HepG2 (cell line): ENCODE measurements around the gene EXOC7. TPM values are rescaled to one million over a fixed set of nuclear protein-coding genes. Genes with fewer than 3 reads are reported as not detected.

Experiments used
- ATRX ChIP-seq: sonication (generic); formaldehyde crosslinking; IDR thresholded peaks from 2 replicates; pipeline ENCODE4 v1.4.0; 2020; ENCODE audit warnings: missing genetic modification reagents, borderline replicate concordance
- CBX5 ChIP-seq: sonication (generic); formaldehyde crosslinking; IDR thresholded peaks from 2 replicates; pipeline ENCODE4 v1.4.0; 2020; ENCODE audit warnings: missing genetic modification reagents, borderline replicate concordance
- CSRNP1 ChIP-seq: sonication (generic); formaldehyde crosslinking; IDR thresholded peaks from 2 replicates; pipeline ENCODE4 v1.8.1; 2023; ENCODE audit warnings: mild to moderate bottlenecking, missing genetic modification reagents
- FOXP1 ChIP-seq, 2 experiments: fragments of 450-650 bp in 1 of 2; IDR thresholded peaks; 2 replicates each; pipeline ENCODE4 v1.6.1; 2017 to 2018; ENCODE audit warnings: antibody characterized with exemption in 1 of 2
- HHEX ChIP-seq: IDR thresholded peaks from 2 replicates; pipeline ENCODE4 v1.6.1; 2016; ENCODE audit warnings: control low read depth
- JUNB ChIP-seq: sonication (generic); formaldehyde crosslinking; IDR thresholded peaks from 2 replicates; pipeline ENCODE4 v1.8.0; 2022; ENCODE audit warnings: missing genetic modification reagents, mild to moderate bottlenecking, borderline replicate concordance
- ONECUT2 ChIP-seq: sonication (generic); formaldehyde crosslinking; IDR thresholded peaks from 2 replicates; pipeline ENCODE4 v1.4.0; 2020; ENCODE audit warnings: missing genetic modification reagents
- RAD51 ChIP-seq: fragments of 450-650 bp; IDR thresholded peaks from 2 replicates; pipeline ENCODE4 v1.6.1; 2016; ENCODE audit warnings: borderline replicate concordance
- RNF219 ChIP-seq: sonication (generic); formaldehyde crosslinking; IDR thresholded peaks from 2 replicates; pipeline ENCODE4 v1.5.0; 2020; ENCODE audit warnings: mild to moderate bottlenecking, missing genetic modification reagents
- TOPORS ChIP-seq: sonication (generic); formaldehyde crosslinking; IDR thresholded peaks from 2 replicates; pipeline ENCODE4 v1.8.0; 2023; ENCODE audit warnings: mild to moderate bottlenecking, missing genetic modification reagents
- ZBTB42 ChIP-seq: sonication (generic); formaldehyde crosslinking; IDR thresholded peaks from 2 replicates; pipeline ENCODE4 v1.5.0; 2020; ENCODE audit warnings: mild to moderate bottlenecking, missing genetic modification reagents
- ZFP36 ChIP-seq: fragments of 150-350 bp; IDR thresholded peaks from 2 replicates; pipeline ENCODE4 v1.6.1; 2018; ENCODE audit warnings: borderline replicate concordance, low read length, low read depth; ENCODE audit not compliant: partially characterized antibody
- ZFP36L2 ChIP-seq: sonication (generic); formaldehyde crosslinking; IDR thresholded peaks from 2 replicates; pipeline ENCODE4 v1.4.0; 2020; ENCODE audit warnings: missing genetic modification reagents
- ZGPAT ChIP-seq: IDR thresholded peaks from 2 replicates; pipeline ENCODE4 v1.6.1; 2016; ENCODE audit warnings: mild to moderate bottlenecking
- ZHX1 ChIP-seq: sonication (generic); formaldehyde crosslinking; IDR thresholded peaks from 2 replicates; pipeline ENCODE4 v1.8.1; 2022; ENCODE audit warnings: low read depth, mild to moderate bottlenecking, missing genetic modification reagents
- ZMYM4 ChIP-seq: sonication (generic); formaldehyde crosslinking; IDR thresholded peaks from 2 replicates; pipeline ENCODE4 v1.8.1; 2023; ENCODE audit warnings: mild to moderate bottlenecking, missing genetic modification reagents
- ZNF556 ChIP-seq: sonication (generic); formaldehyde crosslinking; IDR thresholded peaks from 2 replicates; pipeline ENCODE4 v1.4.0; 2020; ENCODE audit warnings: mild to moderate bottlenecking, missing genetic modification reagents, borderline replicate concordance
- ZNF607 ChIP-seq: sonication (generic); formaldehyde crosslinking; IDR thresholded peaks from 2 replicates; pipeline ENCODE4 v1.5.1; 2020; ENCODE audit warnings: missing genetic modification reagents, mild to moderate bottlenecking, borderline replicate concordance
- polyA plus RNA-seq, 8 experiments: library from polyadenylated mRNA; depleted of rRNA in 3 of 8; stranded (reverse) in 7 of 8; unstranded in 1 of 8; fragments of >200 nt; fragmentation: Illumina TruSeq in 4 of 8; extraction: Trizol in 4 of 8; gene quantifications; 2 replicates each; pipeline versions ENCODE4 v1.2.1 to v1.2.3, GENCODE V29; 2011 to 2016; ENCODE audit warnings: low read depth in 4 of 8, missing spikeins in 1 of 8, mixed read lengths in 1 of 8; ENCODE audit not compliant: insufficient read depth in 1 of 8
- total RNA-seq, 5 experiments: library from RNA; depleted of rRNA; stranded (reverse); fragments of >200 nt; fragmentation: Illumina TruSeq; extraction: Trizol; gene quantifications; 2 replicates each; pipeline ENCODE4 v1.2.3, GENCODE V29; 2016; ENCODE audit warnings: low read depth in 1 of 5
- TF ChIP-seq, protein P1 (sequence below): sonication (generic); formaldehyde crosslinking; IDR thresholded peaks from 2 replicates; pipeline ENCODE4 v1.8.1; 2022; ENCODE audit warnings: mild to moderate bottlenecking, missing genetic modification reagents

Gene EXOC7
- total and polyA plus RNA-seq, 2 of the 13 experiments (the other 11 are each of a cell fraction or from before 2014, with no cell fraction given) = 86.9 to 116 TPM

DNA sequence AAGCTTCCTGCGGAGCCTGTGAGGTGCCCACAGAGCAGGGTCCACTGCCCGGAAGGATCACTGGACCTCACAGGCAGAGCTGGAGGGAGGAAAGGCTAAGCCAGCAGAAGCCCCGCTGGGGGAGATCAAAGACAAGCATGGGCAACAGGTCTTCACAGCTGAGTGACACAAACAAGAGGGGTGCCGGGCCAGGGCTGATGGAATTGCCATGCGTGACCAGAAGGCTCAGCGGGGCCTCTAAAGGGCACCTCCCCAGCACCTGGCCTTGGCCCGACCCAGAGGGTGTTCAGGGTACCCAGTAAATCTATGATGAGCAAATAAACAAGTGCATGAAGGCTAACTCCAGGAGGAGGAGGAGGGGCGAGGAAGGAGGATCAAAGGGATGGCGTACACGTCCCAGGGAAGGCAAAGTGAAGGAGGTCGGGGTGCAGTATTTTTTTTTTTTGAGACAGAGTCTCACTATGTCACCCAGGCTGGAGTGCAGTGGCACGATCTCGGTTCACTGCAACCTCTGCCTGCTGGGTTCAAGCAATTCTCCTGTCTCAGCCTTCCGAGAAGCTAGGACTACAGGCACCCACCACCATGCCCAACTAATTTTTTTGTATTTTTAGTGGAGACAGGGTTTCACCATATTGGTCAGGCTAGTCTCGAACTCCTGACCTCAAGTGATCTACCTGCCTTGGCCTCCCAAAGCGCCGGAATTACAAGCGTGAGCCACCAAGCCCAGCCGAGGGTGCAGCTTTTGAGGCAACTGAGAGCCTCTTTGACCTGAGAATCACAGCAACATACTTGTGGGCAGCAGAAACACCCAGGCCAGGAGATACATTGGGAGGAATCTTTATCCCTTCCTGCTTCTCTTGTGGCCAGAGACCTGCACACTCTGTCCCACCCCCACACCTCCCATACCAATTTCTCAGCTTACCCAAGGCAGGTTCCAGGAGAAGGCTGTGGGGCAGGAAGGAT, 16.1 kb upstream of the EXOC7 start (continued):
- TF ChIP-seq CSRNP1 = peak; percentile 58; the same call in 1 of the 2 replicates
- no peak for TF ChIP-seq ONECUT2
- TF ChIP-seq ZNF556 (CRISPR knock-in tag) = no peak
- no peak for TF ChIP-seq ZFP36L2
- TF ChIP-seq ZHX1 (CRISPR knock-in tag) = no peak
- peak; percentile 48; the same call in 1 of the 2 replicates for TF ChIP-seq HHEX (CRISPR knock-in tag)
- TF ChIP-seq CBX5 (CRISPR knock-in tag) = peak; percentile 58; the same call in 1 of the 2 replicates
- TF ChIP-seq ZFP36 = no peak
- no peak for TF ChIP-seq TOPORS
- no peak for TF ChIP-seq RAD51
- no peak for TF ChIP-seq ATRX (CRISPR knock-in tag)
- TF ChIP-seq RNF219 (CRISPR knock-in tag) = no peak
- TF ChIP-seq ZNF607 = peak; percentile 84
- no peak for TF ChIP-seq JUNB
- peak; percentile 60; the same call in 1 of the 2 replicates for TF ChIP-seq ZMYM4 (CRISPR knock-in tag)
- TF ChIP-seq ZGPAT (CRISPR knock-in tag) = peak; percentile 82
- no peak for TF ChIP-seq FOXP1 (IDR thresholded peaks at IDR 0.05)
- TF ChIP-seq FOXP1 (CRISPR knock-in tag; IDR thresholded peaks at IDR 0.05) = peak; percentile 84
- TF ChIP-seq ZBTB42 (CRISPR knock-in tag) = 0 out of 2 replicates have a peak, but pooled peaks have one; percentile 47
- TF ChIP-seq, protein P1, sequence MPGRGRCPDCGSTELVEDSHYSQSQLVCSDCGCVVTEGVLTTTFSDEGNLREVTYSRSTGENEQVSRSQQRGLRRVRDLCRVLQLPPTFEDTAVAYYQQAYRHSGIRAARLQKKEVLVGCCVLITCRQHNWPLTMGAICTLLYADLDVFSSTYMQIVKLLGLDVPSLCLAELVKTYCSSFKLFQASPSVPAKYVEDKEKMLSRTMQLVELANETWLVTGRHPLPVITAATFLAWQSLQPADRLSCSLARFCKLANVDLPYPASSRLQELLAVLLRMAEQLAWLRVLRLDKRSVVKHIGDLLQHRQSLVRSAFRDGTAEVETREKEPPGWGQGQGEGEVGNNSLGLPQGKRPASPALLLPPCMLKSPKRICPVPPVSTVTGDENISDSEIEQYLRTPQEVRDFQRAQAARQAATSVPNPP (CRISPR knock-in tag) = peak; percentile 64; the same call in 1 of the 2 replicates
